HG02642 (cell line): ENCODE measurements around the gene GRPEL1.

ENCODE experiments used
- ATAC-seq: cut with Tn5 transposase; IDR thresholded peaks from one replicate; pipeline ENCODE4 v1.9.1; 2021; ENCODE audit warnings: mild to moderate bottlenecking; ENCODE audit not compliant: unreplicated experiment, poor library complexity

GRPEL1 gene

DNA sequence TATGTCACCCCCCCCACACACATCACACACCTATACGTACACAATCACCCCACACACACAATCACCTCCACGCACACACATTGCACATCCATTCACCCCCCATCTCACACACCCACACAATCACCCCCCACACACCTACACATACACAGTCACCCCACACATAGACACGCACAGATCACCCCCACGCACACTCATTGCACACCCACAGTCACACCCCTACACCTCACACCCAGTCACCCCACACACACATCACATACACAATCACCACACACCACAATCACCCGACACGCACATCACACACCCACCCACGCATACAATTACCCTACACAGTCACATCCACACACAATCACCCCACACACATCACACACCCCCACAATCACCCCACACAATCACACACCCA is 40.6 kb downstream of the GRPEL1 start:
- ATAC-seq: no peak

DNA sequence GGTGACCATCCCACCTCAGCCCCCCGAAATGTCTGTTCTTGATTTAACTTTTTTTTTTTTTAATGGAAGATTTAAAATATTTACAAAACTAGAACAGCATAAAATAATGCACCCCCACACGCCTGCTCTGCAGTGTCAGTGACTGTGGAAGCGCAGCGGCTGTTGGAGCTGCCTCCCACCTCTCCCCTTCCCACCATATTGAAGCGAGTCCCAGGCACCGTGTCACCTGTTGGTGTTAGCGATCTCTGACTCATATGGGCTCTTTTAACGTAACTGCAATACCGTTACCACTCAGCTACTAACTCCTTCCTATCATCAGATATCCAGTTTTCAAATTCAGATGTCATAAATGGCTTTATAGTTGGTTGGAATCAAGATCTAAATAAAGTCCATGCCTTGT is 41.8 kb downstream of the GRPEL1 start:
- no peak for ATAC-seq

DNA sequence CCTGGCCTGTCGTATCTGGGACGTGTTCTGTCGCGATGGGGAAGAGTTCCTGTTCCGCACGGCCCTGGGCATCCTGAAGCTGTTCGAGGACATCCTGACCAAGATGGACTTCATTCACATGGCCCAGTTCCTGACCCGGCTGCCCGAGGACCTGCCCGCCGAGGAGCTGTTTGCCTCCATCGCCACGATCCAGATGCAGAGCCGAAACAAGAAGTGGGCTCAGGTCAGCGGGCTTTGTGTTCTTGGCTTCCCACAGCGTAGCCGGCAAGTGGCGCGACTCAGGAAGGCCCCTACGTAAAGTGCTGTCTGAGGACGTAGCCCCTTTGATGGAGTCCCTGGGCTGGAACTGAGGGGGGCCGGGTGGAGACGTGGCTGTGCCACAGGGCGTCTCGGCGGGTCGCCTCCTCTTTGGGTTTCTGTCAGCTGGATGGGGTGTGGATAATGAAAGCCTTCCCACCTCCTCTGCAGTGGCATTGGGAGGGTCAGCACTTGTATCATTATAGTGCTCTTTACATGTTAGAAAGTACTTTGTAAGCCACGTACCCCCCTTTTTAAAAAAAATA is 42.7 kb downstream of the GRPEL1 start:
- no peak for ATAC-seq

DNA sequence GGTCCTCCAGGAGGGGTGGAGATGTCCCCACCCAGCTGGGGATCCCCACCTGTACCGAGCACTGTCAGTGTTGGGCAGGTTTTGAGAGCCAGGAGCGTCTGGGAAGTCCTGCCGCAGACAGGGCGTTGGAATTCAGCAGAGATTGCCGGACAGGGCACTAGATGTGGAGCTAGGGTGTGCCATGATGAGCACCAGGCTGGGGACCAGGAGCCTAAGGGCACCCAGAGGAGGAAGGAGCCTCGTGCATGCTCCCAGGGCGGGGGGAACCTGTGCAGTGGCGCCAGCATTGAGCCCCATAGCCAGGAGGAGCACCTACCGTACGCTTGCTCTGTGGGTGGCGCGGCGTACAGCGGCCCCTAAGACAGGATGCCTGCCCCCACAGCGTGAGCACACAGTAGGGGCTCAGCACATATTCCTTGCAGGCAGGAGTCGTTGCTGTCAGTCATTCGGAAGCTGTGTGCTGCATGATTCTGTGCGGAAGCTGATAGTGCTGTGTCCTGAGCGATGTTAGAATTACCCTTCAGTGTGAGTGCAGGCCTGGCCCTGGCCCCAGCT is 43.5 kb downstream of the GRPEL1 start:
- ATAC-seq: no peak

DNA sequence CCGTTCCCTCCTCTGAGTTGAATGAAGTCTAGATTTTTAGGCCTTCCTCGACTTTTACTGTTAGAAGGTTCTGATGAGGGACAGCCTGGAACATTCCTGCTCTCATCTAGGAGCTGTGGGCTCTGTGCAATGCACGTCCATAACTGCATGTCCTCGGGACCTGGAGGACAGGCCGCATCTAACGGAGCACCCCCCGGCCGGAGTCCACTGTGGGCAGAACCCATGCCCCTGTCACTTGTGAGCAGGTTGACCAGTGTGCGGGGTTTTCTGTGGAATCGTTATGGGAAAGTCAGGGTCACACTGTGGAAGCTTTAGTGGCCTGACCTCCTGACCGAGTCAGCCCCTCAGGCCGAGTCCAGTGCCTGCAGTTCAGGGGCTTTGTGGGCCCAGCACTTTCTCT is 44.0 kb downstream of the GRPEL1 start:
- ATAC-seq: no peak

DNA sequence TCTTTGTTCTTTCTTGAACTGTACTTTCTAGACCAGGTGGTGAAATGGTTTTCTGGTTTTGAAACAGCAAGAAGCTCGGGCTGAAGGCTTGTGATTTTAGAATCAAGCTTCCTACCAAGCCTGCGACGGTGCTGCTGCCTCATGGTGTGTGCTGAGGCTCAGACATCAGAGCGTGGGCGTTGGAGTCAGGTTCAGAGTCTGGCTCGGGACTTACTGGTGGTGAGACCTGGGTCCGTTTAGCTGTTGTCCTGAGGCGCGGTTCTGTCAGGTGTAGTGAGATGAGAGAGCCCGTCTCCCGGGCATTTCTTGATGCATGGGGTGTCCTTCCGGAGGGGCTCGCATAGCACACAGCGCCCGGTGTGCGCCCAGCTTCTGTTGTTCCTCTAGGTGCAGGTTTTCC is 44.4 kb downstream of the GRPEL1 start:
- no peak for ATAC-seq

DNA sequence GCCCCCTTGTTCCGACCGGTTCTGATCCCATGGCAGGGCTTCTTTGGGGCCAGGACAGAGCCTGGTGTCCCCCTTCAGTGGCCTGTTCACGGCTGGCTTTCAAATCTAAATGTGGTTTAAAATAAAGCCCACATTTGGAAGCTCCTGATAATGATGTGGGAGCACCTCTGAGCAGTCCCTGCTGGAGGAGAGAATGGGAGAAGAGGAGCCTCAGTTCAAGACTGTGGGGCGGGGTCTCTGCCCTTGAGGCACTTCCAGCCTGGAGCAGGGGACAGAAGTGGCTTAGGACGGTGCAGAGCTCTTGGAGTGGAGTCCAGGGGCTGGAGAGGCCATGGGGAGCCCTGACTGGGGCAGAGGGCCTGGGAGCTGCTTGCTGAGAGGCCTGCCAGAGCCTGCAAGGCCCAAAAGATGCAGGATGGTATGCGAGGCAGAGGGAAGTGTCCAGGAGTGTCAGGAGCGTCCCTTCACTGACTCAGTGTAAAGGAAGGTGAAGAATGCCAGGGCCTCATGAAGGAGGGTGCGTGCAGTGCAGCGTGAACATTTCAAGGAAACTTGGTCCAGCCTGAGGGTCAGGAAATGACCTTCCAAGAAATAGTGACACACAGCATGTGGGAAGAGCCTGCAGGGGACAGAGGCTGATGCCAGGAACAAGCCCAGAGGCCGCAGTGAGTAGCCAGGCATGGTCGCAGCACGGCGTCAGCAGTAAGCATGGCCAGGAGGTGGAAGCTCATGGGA is 45.8 kb downstream of the GRPEL1 start:
- ATAC-seq: no peak

DNA sequence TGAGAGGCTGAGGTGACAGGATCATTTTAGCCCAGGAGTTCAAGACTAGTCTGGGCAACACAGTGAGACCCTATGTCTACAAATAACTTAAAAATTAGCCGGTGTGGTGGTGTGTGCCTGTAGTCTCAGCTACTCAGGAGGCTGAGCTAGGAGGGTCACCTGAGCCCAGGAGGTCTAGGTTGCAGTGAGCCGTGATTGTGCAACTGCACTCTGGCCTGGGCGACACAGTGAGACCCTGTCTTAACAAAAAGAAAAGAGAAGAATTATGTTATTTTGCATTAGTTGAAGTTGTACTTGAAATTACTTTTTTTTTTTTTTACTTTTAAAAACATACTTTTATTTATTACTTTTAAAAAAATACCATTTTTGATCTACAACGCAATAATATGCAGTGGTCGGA is 46.5 kb downstream of the GRPEL1 start:
- ATAC-seq: no peak

DNA sequence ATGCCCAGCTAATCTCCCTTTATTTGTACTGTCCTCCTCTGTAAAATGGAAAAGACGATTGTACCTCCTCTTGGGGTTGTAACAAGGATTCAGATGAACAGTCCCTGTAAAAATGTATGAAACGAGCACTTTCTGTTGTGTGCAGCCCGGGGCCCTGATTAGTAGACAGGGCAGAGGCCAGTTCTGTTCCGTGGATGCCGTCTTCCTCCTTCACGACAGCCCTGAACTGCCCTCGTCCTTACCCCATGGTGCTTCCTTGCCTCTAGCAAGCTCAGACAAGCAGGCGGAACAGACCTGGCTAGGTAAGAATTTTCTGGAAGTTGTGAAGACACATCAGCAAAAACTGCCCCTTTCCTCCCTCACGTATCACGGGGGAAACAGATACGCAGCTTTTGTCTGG is 47.0 kb downstream of the GRPEL1 start:
- no peak for ATAC-seq

DNA sequence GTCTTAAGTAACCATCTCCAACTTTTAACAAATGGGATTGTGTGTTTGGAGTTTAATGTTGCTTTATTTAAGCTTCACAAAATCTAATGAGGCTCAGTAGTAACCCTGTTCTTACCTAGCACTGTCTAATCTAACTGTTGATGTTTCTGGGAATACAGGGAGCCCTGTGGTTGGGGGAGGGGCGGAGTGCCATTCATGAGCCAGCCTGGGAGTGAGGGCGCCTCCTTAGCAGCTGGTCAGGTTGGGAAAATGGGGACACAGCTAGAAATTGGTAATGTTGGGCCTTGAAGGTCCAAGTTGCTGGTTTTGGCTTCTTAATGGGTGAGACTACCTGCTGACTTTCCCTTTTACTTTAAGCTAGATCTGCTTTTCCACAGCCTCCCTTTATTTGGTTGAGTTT is 47.6 kb downstream of the GRPEL1 start:
- no peak for ATAC-seq

DNA sequence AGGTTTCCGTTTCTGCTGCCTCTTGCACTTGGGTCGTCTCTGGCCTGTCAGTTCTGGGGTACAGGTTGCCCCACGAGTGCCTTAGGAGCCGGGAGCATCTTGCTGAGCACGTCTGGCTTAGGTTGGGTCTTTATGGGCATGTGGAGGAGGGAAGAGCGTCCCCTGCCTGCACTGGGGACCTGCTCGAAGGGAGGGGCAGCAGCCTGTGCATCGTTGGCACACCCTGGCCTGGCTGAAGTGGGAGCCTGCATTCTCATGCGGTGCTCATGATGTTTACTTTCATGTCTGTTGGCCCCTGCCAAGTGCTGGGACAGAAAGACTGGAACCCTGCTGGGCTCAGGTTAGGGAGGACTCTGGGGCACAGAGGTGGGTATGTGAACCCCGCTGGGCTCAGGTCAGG is 48.5 kb downstream of the GRPEL1 start:
- no peak for ATAC-seq

DNA sequence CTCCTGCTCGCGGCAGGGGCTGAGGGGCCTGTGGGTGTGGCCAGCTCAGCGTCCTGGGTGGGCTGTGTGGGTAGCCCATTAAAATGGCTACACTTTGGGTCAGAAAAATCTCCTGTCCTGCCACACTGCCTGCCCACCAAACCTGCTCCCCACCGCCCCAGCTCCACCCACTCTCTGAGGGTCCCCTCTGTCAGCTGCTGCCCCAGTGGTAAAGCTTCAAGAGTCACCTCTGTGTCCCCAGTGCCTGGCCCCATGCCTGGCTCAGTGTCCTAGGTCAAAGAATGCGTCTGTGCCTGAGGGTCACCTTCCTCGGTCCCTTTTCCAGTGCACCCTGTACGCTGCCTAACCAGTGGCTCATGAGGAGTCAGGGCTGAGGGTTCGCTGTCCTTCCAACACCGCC is 49.6 kb downstream of the GRPEL1 start:
- no peak for ATAC-seq

DNA sequence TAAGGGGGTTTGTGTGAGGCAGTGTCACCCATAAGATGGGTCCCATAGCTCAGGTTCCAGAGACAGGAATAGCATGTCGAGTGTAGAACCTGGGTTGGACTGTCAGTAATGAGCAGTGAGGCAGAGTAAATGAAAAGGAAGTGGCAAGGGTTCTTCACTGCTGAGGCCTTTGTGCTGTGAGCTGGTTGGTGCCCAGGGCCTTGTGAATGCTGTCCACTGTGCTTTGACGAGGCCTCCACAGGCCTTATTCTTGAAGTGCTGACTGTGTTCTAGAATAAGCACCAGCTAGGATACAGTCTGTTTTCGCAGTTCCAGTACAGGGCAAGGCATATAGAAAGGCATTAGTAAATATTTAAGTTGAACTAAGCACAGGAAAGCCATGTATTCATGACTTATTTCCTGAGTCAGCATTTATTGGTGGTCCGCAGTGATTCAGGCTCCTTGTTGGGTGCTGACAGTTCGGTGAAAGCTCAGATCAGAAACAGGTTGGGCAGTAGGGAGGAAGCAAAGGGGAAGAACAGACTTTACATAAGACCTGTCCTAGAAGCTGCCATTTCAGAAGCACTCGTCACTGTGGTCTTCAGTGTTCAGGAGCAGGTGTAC is 50.3 kb downstream of the GRPEL1 start:
- no peak for ATAC-seq

DNA sequence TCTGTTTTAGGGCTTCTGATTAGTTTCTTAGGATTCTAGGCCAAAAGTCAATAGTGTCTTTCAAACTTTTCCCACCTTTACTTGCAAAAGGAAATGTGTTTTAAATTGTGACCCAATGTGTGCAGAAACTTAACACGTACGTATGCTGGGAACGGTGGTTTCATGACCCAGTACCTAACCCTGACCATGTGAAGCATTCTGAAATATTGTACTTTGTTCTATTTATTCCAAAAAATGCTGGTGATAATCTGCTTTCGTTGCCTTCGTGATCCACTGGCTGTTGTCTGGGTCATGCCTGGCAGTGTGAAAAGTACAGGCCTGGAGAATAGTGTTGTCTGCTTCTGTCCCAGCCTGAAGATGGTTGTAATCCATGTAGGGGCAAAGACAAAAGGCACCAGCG is 51.4 kb downstream of the GRPEL1 start:
- ATAC-seq: no peak

DNA sequence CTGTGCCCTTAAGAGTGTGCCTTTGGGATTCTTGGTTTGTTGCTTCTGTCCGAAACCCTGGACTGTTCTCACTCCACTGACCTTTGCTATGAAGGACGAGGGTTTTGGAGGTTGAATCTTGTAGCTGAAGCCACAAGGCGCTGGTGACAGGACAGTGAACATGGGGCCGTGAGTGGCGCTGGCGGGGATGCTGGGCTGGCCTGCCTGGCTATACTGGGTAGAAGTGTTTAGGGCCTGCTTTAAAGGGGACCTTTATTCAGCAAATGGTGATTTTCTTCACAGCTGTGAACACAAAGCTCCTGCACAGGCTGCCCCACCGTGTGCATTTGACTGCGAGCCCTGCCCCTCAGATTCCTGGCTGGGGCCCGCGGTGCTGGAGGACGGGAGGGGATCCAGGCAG is 51.8 kb downstream of the GRPEL1 start:
- ATAC-seq: no peak

DNA sequence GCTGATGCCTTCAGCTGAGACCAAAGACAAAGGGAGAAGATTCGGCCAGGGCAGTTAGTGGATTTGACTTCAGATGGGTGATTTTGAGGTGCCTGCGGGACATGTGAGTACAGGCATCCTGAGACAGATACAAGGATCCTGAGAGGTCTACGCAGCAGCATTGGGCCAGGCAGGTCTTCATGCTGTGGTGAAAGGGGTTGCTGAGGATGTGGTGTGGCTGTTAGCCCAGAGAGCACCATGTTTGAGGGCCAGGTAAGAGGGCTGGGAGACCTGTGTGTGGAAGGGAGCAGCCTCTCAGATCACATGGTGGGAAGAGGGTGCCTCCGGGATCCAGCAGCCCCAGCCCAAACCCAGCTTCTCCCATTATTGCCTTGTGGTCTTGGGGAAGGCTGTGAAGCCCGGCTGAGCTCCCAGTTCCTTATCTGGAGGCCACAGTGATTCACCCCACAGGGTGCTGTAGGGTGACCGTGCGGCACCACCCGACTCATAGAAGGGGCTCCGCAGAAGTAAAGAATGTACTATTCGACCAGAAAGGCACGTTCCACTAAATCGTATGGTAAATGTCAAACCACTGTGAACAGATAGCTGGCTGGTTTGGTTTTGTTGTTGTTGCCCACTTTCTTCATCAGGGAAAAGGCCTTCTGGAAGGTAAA is 52.4 kb downstream of the GRPEL1 start:
- ATAC-seq: no peak

DNA sequence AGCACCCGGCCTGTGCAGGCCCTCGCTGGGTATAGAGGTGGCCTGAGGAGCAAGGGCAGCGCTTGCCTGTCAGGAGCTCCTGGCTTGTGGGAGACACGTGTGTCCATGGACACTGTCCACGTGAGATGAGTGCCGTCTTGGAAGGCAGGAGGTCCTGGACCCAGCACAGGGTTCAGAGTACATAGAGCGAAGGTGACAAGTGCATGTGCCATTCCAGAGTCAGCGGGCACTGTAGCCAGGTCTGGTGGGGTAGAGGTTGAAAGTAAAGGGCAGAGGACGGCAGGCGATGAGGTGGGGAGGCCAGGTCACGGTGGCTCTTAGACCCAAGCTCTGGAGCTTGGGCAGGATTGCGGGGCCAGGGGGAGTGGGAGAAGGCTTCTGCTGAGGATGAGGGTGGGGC is 53.0 kb downstream of the GRPEL1 start:
- no peak for ATAC-seq

DNA sequence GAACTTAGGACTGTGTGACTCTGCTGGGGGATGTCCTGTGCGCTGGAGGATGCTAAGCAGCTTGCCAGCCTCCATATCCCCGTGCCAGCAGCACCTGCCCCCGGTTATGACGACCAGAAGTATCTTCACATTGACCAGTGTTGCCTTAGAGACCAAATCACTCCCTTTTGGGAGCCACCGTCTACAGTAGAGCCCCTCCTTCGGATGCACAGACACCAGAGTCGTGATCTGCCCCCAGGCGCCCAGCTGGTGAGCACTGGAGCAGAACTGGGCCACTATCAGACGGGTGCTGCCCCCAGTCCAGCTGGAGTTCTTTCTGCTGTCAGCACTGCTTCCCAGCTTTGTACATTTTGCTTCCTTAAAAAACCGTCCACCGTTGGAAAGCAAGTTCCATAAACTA is 54.7 kb downstream of the GRPEL1 start:
- no peak for ATAC-seq

DNA sequence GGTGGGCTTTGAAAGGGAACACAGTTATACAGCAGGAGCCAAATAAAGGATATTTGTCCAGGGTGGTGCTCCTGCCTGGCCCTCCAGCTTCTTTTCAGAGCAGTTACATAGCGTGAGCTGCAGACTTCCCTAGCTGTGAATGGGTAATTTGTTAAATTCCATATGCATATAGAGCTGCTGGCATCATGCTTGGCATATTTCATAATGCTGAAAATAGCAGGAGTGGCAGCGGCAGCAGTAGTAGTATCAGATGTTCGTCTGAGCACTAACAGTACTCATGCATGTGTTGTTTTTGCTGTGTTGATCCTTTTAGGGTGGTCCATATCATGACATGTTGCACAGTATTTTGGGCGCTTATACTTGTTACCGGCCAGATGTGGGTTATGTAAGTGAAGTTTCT is 58.3 kb downstream of the GRPEL1 start:
- ATAC-seq: no peak
